Mesenteric fat pad (tissue), 1 donor: Measurements from ENCODE around the gene TAOK3. TPM values are rescaled to one million over a fixed set of nuclear protein-coding genes. Genes with fewer than 3 reads are reported as not detected.
"Not testable (repeated sequence)": the region's sequence is repeated elsewhere in the genome, so short reads cannot be mapped to it uniquely, and the experiment has no call there.

Experiments
- DNase-seq: peaks from one replicate; pipeline ENCODE4 v3.0.0-alpha.2; 2020; ENCODE audit warnings: low spot score
- total RNA-seq: library from RNA; stranded (reverse); fragmentation: NEBNext Ultra II Directional; extraction: Animal tissue kit (Norgen Biotek cat#: 25700); gene quantifications from one replicate; pipeline ENCODE4 v1.2.1, GENCODE V29; 2021
- donor health status: DM: yes; HTN: yes; CAD: no.

TAOK3 gene
- total RNA-seq, 1 donor from 2014 or later, result 42.9 TPM

DNA sequence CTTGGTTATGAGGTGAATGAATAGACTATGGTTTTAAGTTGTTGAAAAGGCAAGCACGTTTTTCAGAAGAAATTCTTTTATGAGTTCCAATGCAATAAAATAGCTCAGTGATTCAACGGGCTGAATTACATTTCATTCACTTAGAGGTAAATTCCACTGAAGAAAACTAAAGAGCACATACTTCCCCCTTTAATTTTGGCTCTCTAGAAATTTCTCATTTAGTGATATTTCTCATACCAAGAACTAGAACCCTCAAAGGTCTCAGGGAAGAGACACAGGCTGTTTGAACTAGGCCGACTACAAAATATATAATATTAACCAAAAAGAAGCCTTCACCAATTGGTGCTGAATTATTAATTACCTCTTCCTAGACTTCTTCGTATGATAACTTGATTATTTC lies 68.6 kb downstream of the TAOK3 start:
- no peak for DNase-seq

- DNase-seq, result no peak
These were observed 70.7 kb downstream of the TAOK3 start for GRCh38 chr12:118302053-118302452.

- DNase-seq, result no peak
These were observed 72.8 kb downstream of the TAOK3 start for GRCh38 chr12:118299791-118300460.

DNA sequence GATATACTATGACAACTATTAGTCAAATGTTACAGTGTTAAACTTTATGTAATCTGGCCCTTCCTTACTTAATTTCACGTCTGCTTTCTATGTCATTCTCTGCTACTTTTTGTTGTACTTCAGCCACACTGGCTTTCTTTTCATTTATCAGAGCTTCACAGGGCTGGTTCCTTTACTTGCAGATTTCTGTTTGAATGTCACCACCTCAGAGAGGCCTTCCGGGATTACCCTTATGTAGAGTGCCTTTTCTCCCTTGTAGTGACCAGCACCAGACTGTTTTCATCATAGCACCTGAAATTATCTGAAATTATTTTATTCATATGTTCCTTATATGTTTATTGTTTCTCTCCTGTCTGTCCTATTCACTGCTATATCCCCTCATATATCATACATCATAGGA lies 75.4 kb downstream of the TAOK3 start:
- DNase-seq, result no peak

DNA sequence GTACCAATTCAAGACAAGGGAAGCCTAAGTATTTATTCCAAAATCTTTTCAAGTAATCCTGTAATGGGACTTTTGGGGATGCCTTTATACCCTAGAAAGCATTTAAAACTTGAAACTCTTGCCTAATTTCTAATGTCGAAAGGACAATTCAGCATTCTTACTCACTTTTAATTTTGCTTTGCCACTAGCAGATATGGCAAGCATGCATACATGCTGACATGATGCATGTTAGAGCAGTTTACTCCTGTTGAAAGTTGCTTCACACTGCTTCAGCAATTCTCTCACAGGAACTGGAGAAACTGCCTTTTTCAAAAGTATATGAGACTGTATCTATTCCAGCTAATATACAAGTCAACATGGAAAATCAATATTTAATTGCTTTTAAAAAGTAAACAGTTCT lies 79.9 kb downstream of the TAOK3 start:
- DNase-seq, result no peak

GRCh38 chr12:118290130-118290529 lies 82.6 kb downstream of the TAOK3 start:
- DNase-seq, result no peak

GRCh38 chr12:118288174-118288573 lies 84.5 kb downstream of the TAOK3 start:
- no peak for DNase-seq

DNA sequence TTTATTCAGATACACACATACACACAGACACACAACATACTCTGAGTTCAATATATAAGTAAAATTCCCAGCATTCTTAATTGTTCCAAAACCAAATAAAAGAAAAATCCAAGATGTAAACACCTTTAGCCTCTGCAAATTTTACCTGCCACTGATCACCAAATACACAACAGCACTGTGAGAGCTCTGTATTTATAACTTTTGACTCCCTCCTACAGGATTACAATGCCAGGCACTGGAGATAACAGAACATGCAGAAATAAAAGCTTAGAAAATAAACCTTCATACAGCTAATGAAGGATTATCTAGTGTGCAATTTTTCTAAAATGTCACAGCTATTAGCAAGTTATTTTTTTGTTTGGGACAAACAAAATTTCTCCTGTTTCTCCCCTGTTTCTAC lies 85.0 kb downstream of the TAOK3 start:
- DNase-seq, result no peak

GRCh38 chr12:118282767-118283166 lies 89.9 kb downstream of the TAOK3 start:
- DNase-seq, result no peak

DNA sequence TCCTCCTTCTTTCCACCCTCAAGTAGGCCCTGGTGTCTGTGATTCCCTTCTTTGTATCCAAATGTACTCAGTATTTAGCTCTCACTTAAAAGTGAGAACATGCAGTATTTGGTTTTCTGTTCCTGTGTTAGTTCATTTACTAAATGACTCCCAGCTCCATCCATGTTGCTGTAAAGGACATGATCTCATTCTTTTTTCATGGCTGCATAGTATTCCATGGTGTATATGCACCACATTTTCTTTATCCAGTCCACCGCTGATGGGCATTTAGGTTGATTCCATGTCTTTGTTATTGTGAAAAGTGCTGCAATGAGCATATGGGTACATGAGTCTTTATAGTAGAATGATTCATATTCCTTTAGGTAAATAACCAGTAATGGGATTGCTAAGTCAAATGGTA lies 94.4 kb downstream of the TAOK3 start:
- DNase-seq, result not testable (repeated sequence)

GRCh38 chr12:118274066-118274465 lies 98.6 kb downstream of the TAOK3 start:
- DNase-seq, result no peak

DNA sequence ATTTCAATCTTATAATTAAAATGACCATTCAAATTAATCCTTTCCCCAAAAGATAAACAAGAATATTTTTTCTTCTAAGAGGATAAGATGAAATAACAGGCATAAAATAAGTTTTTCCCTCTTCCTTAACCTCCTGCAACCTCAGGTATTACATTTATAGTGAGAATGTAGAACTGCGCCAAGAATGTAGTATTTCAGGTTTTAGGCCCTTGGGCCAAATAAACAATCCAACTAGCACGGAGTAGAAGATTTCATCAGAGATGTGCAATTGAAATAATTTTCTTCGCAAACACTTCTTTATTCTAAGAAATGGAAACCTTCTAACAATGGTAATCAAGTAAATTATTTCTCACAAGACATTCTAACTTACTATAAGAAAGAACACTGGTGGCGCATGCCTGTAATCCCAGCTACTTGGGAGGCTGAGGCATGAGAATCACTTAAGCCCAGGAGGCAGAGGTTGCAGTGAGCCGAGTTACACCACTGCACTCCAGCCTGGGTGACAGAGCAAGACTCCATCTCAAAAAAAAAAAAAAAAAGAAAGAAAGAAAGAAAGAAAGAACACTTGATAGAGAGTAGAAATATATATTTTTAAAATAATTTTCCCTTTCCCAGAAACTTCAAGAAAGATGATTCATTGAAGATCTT lies 100.8 kb downstream of the TAOK3 start:
- DNase-seq, result no peak

DNA sequence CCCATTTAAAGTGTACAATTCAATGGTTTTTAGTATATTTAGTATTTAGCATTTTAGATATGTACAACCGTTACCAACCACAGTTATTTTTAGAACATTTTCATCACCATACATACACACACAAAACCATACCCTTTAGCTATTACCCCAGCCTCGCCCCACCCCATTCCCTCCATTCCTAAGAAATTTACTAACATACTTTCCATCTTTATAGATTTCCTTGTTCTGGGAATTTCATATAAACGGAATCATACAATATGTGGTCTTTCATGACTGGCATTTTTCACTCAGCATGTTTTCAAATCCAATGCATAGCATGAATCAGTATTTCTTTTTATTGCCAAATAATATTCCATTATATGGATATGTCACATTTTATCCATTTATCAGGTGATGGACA lies 101.5 kb downstream of the TAOK3 start:
- DNase-seq, result no peak

GRCh38 chr12:118269806-118270205 lies 102.9 kb downstream of the TAOK3 start:
- DNase-seq, result no peak

DNA sequence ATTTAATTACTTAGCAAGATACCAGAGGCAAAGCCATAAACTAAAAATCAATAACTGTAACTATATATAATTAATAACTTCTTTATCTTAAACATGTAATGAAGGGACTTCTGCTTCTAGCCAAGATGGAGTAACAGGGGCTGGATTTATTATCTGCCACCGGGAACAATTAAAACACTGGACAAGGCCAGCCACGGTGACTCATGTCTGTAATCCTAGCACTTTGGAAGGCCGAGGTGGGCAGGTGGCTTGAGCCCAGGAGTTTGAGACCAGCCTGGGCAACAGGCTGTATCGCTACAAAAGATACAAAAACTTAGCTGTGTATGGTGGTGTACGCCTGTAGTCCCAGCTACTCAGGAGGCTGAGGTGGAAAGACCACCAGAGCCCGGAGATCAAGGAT lies 113.6 kb downstream of the TAOK3 start:
- no peak for DNase-seq

GRCh38 chr12:118256352-118256751 lies 116.4 kb downstream of the TAOK3 start:
- DNase-seq, result no peak

DNA sequence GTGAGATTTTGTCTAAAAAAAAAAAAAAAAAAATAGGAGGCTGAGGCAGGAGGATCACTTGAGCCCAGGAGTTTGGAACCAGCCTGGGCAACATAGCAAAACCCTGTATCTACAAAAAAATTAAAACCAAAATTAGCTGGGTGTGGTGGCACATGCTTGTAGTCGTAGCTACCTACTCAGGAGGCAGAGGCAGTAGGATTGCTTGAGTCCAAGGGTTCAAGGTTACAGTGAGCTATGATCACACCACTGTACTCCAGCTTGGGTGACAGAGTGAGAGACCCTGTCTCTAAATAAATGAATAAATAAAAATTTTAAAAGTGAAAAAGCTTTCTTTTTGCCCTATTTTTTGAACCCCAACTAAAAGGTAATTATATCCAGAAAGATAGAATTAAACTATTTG lies 123.2 kb downstream of the TAOK3 start:
- no peak for DNase-seq

DNA sequence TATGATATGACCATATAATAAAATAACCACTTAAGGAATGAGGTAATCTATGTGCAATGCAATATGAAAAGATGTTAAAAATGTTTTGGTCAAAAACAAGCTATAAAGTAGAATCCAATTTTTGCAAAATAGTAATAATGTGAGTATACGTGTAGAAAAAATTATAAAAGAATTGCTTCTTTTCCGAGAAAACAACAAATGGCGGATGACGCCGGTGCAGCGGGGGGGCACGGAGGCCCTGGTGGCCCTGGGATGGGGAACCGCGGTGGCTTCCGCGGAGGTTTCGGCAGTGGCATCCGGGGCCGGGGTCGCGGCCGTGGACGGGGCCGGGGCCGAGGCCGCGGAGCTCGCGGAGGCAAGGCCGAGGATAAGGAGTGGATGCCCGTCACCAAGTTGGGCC lies 126.8 kb downstream of the TAOK3 start:
- DNase-seq, result not testable (repeated sequence)

- DNase-seq, result no peak
These were observed 133.8 kb downstream of the TAOK3 start for GRCh38 chr12:118238888-118239287.

DNA sequence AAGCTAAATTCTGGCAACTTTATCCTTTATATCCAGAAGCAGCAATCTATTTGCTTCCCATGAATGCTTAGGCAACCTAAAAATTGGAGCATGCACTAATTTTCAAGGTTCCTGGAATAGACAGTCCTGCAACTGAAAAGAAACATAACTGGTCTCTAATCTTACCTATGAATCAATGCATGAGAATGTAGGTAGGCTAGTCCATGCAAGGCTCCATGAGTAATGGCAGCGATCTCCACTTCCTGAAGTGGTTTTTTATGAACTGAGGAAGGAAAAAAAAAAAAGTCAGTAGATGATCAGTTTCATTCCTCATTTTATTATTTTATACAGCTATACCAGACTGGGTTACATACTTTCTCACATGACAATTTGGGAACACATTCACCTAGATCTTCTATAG lies 134.8 kb downstream of the TAOK3 start:
- DNase-seq, result no peak

- DNase-seq, result no peak
These were observed 135.5 kb downstream of the TAOK3 start for GRCh38 chr12:118237052-118237665.

GRCh38 chr12:118220702-118221101 lies 152.0 kb downstream of the TAOK3 start:
- no peak for DNase-seq

DNA sequence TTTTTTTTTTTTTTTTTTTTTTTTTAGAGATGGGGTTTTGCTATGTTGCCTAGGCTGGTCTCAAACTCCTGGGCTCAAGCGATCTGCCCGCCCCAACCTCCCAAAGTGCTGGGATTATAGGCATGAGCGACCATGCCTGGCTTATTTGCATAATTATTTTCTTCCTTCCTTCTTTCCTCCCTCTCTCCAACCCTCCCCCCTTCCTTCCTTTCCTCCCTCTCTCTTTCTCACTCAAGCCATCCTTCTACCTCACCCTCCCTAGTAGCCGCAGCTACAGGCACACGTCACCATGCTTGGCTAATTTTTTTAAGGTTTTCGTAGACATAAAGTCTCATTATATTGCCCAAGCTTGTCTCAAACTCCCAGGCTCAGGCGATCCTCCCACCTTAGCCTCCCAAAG lies 152.9 kb downstream of the TAOK3 start:
- DNase-seq, result no peak
